LNCAP (cell line): ENCODE results near the gene ZNF787.

Experiments used
- CTCF ChIP-seq: fragments of 450-650 bp; IDR thresholded peaks from 2 replicates; pipeline ENCODE4 v1.5.1; 2017; ENCODE audit warnings: mild to moderate bottlenecking

ZNF787 gene

GRCh38 chr19:56124578-56124977 is 3.5 kb upstream of the ZNF787 start:
- no peak for TF ChIP-seq CTCF

GRCh38 chr19:56123266-56123891 is 2.3 kb upstream of the ZNF787 start:
- TF ChIP-seq CTCF, result no peak

- TF ChIP-seq CTCF, result no peak
These were observed 520 bp downstream of the ZNF787 start for GRCh38 chr19:56120371-56121179.

- no peak for TF ChIP-seq CTCF
These were observed 1.1 kb downstream of the ZNF787 start for GRCh38 chr19:56120002-56120370.

GRCh38 chr19:56119582-56119978 is 1.5 kb downstream of the ZNF787 start:
- no peak for TF ChIP-seq CTCF

DNA sequence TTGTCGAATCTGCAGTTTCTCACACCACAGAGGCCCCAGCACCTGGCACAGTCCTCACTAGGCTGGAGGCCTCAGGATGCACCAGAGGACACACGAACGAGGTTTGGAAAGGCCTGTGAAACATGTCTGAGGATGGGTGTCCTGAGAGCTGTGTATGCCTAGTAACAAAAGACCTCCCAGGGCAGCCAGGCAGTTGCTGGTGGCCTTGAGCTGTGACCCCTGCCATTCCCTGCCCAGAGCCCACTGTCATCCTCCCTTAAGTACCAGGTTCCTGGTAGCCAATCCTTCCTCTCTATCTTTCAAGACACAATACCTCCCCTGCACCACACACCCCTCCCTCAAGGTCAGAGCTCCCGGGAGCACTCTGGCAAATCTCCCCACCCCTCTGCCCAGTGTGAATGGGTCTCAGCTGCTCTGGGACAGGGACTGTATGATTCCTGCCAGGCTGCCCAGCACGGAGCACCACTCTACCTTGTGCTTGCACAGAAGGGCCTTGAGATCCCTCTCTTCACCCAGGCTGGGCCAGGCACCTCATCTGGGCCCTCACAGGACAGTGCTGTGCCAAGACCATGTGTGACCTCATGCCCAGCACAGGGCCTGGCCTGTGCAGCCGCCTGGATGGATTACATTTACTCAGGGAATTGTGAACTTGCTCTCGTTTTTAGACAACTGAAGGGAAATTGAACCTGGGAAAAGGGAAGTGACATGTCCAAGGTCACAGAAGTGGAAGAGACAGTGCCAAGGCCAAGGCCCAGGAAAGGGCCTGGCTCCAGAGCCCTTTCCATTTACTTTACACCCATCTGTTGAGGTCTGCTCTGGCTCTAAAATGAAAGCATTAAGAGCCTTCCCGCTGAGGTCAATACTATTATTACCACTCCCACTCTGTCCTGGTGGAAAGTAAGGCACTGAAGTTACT is 2.2 kb downstream of the ZNF787 start:
- TF ChIP-seq CTCF, result no peak

- no peak for TF ChIP-seq CTCF
These were observed 3.2 kb downstream of the ZNF787 start for GRCh38 chr19:56117889-56118288.
